Measurements from ENCODE around the gene PPARGC1A.

DNA sequence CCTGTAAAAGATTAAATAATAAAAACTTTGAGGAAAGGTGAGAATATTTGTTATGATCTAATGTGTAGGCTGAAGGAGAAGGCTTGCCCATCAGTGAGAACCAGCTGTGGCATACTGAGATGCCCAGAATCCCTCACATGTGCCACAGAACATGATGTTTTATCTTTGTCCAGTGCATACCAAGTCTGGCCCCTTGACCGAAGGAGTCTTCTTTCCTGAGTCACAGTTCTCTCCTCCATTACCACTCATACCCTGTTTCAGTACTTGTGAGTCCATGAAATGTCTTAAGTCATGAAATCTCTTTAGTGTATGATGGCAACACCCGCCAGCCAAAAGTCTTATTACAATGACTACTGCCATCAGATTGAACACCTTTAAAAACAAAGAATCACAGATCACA is 42.7 kb downstream of the PPARGC1A start:
- TF ChIP-seq POLR2AphosphoS5 (IDR thresholded peaks at IDR 0.05; ENCODE audit: low read depth, low read length) (no peak), RNF2 (conservative IDR thresholded peaks at IDR 0.05; ENCODE audit: low read depth) (no peak), ATF1 (CRISPR knock-in tag; IDR thresholded peaks at IDR 0.05) (no peak), RAD51 (IDR thresholded peaks at IDR 0.05; ENCODE audit: borderline replicate concordance) (no peak), JUND (CRISPR knock-in tag; IDR thresholded peaks at IDR 0.05) (no peak), MEIS2 (CRISPR knock-in tag; IDR thresholded peaks at IDR 0.05) (no peak), EP300 (IDR thresholded peaks at IDR 0.05; ENCODE audit: low read depth in 2 of 2, low read length in 2 of 2) (no peak), EP300 (CRISPR knock-in tag; IDR thresholded peaks at IDR 0.05; ENCODE audit: borderline replicate concordance) (no peak), PRDM10 (CRISPR knock-in tag; IDR thresholded peaks at IDR 0.05; ENCODE audit: low read depth) (no peak)
- TF ChIP-seq, protein P1, sequence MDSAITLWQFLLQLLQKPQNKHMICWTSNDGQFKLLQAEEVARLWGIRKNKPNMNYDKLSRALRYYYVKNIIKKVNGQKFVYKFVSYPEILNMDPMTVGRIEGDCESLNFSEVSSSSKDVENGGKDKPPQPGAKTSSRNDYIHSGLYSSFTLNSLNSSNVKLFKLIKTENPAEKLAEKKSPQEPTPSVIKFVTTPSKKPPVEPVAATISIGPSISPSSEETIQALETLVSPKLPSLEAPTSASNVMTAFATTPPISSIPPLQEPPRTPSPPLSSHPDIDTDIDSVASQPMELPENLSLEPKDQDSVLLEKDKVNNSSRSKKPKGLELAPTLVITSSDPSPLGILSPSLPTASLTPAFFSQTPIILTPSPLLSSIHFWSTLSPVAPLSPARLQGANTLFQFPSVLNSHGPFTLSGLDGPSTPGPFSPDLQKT (CRISPR knock-in tag; IDR thresholded peaks at IDR 0.05; ENCODE audit: borderline replicate concordance): no peak
- TF ChIP-seq, protein P2, sequence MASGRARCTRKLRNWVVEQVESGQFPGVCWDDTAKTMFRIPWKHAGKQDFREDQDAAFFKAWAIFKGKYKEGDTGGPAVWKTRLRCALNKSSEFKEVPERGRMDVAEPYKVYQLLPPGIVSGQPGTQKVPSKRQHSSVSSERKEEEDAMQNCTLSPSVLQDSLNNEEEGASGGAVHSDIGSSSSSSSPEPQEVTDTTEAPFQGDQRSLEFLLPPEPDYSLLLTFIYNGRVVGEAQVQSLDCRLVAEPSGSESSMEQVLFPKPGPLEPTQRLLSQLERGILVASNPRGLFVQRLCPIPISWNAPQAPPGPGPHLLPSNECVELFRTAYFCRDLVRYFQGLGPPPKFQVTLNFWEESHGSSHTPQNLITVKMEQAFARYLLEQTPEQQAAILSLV (CRISPR knock-in tag; IDR thresholded peaks at IDR 0.05; ENCODE audit: borderline replicate concordance): no peak

All from HepG2 (cell line).